NK-92 (cell line): ENCODE data around the gene CHST12.

Experiments used
- DNase-seq: peaks from one replicate; lab custom pipeline; 2025; ENCODE audit not compliant: unreplicated experiment; lab: John Stamatoyannopoulos, UW

The CHST12 gene

GRCh38 chr7:2478399-2478785, 75.0 kb downstream of the CHST12 start:
- DNase-seq: no peak

DNA sequence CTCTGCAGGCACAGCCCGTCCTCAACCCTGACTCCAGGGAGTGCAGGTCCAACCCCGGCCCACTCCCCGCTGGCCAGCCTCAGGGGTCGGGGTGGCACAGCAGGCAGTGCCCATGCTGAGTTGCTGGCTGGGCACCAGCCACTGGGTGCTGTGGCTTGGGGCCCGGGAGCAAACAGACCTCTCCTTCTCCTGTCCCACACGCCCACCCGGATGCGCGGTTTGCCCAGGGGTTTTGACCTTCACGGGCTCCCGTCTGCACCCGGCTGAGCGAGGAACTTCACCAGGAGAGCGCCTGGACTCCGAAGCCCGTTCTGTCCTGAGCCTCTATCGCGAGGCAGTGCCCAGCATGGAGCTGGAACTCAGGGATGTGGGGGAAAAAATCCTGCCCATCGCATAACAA, 75.4 kb downstream of the CHST12 start:
- DNase-seq: no peak

- DNase-seq: no peak
Observed at GRCh38 chr7:2479276-2480069, 76.1 kb downstream of the CHST12 start.

DNA sequence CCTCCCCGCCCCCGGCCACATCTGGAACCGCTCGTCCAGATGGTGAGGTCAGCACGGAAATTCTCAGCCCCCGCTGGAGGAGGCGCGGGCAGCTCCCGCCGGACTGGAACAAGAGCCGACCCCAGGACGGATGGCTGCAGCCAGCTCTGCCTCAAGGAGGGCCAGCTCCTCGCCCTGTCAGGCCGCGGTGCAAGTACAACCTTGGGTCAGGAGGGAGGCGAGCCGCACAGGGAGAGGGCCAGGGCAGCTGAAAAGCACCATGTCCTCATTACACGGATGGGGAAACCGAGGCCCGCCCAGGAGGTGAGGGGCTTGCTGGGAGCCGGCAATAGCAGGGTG, 76.6 kb downstream of the CHST12 start:
- DNase-seq: no peak

GRCh38 chr7:2481195-2481594, 77.8 kb downstream of the CHST12 start:
- no peak for DNase-seq

- no peak for DNase-seq
Observed at GRCh38 chr7:2482725-2483451, 79.5 kb downstream of the CHST12 start.

DNA sequence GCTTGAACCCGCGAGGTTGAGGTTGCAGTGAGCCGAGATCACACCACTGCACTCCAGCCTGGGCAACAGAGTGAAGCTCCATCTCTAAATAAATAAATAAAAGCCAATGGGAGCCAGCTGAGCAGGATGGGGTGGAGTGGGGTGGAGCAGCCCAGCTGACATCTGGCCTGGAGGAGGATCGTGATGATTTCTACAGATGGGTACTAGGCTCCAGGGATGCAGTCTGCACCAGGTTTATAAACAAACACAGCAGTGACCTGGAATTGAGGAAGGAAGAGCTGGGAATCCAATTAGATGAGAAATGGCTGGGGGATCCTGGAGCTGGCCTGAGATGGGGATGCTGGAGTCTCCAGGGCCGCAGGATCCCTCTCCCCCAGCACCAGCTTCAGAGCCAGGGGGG, 80.1 kb downstream of the CHST12 start:
- DNase-seq: no peak

GRCh38 chr7:2484868-2485267, 81.5 kb downstream of the CHST12 start:
- DNase-seq: no peak

DNA sequence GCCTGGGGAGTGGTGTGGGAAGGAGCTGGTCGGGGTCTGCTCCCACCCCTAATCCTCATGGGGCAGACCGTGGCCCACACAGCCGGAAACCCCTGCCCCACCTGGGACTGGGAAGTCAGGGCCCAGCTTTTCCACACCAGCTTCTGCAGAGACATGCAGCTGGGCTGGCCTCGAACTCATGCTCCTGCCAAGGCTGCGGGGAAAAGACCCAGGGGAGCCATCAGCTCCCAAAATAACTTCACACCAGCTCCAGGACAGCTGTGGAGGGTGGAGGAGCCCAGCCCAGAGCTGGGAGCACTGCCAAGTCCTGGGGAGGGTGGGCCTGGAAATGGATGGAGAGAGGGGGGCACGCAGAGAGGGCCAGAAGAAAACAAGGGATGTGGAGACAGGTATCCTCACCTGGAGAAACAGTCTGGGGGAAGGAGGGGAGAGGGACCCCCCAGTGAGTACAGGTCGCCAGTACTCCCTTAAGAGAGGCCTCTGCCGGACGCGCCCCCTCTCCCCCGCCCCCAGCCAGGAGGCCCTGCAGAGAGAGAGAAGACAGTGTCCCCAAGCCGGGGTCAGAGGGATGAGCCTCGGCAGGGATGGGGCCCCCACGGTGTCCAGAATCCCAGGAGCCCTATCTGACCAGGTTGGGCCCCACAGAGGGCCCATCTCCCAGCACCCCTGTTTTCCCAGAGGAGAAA, 84.3 kb downstream of the CHST12 start:
- no peak for DNase-seq

DNA sequence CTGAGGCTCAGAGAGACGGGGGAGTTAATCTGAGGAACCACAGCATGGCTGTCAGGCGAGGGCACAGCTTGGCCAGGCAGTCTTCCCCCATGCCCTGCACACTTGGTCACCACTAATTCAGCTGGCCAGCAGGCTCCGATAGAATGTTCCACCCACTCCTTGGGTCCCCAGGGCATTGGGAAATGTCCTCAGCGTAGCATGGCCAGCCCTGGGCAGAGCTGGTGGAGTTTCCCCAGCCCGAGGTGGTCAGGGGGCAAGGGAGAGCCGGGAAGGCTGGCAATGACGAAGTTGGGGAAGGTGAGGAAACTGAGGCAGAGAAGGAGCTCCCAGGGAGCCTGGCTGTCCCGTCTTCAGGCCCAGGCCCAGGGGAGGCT, 84.8 kb downstream of the CHST12 start:
- DNase-seq: no peak

DNA sequence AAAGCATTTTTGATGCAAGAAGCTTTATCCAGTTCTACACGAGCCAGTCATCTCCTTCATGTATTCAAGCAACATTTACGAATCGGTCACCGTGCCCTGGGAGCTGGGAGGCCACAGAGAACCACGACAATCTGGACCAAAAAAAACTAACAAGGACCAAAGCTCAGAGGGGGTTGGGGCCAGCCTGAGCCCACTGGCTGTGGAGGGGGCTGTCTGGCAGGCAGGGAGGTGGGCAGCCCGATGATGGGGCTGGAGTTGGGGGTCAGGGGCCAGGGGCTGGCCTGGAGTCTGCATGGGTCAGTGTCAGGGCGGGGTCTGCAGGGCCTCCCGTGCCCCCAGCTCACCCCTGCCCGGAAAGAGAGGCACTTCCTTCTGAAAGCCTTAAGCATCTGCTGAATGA, 85.3 kb downstream of the CHST12 start:
- no peak for DNase-seq

- DNase-seq: no peak
Observed at GRCh38 chr7:2490181-2490651, 86.8 kb downstream of the CHST12 start.

DNA sequence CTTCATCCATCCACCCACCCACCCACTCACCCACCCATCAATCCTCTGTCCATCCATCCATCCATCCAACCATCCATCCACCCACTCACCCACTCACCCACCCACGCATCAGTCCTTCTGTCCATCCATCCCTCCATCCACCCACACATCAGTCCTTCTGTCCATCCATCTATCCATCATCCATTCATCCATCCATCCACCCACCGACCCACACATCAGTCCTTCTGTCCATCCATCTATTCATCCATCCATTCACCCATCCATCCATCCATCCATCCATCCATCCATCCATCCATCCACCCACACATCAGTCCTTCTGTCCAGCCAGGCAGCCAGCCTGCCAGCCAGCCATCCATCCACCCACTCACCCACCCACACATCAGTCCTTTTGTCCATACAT, 88.6 kb downstream of the CHST12 start:
- no peak for DNase-seq

DNA sequence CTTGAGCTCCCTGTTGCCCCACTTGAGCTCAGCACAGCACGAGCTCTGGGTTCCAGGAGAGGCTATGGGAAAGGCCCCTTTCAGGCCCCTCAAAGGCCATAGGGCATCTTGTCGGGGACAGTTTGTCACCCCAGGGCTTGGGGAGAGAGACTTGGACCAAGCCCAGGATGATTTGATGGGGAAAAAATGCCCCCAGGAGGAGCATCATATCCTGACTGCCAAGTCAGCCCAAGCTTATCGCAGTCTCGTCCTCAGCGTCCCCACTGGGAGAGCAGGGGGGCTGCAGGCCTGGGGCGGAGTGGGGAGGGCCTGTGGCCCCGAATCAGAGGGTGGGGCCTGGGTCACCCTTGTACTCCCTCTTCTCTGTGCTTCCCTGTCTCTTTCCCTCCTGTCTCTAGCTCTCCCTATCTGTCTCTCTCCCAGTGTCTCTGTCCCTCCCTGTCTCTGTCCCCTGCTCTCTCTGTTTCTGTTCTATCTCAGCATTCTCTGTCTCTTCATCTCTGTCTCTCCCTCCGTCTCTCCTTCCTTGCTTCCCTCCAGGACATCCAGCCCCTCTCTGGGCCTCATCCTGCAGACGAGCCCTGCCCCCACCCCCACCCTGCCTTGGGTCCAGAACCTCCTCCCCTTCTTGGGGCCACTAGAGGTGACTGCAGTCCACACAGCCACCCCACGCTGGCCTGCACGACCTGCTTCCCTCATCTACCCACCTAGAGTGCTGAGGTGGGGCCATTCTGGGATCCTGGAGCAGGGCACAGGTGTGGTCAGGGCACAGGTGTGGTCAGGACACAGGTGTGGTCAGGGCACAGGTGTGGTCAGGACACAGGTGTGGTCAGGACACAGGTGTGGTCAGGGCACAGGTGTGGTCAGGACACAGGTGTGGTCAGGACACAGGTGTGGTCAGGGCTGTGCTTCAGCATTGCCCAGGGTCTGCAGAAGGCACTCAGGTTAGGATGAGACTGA, 90.1 kb downstream of the CHST12 start:
- no peak for DNase-seq

- no peak for DNase-seq
Observed at GRCh38 chr7:2494191-2495130, 91.0 kb downstream of the CHST12 start.

- DNase-seq: no peak
Observed at GRCh38 chr7:2495418-2496299, 92.2 kb downstream of the CHST12 start.

DNA sequence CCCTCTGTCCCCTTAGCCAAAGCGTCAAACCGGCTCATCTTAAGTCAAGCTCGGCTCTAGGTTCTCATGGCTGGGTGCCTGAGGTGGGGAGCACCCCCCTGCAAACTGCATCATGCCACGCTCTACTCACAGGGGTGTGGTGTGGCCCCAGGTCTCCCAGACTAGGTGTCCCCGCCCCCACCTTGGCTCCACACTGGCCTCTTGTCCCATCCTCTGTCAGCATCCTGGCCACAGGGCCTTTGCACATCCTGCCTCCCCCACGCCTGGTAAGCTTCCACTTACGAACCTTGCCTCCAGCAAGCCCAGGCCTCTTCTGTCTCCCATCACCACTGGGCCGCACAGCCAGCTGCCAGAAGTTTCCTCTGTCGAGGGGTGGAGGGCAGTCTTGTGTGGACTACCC, 93.0 kb downstream of the CHST12 start:
- DNase-seq: no peak

DNA sequence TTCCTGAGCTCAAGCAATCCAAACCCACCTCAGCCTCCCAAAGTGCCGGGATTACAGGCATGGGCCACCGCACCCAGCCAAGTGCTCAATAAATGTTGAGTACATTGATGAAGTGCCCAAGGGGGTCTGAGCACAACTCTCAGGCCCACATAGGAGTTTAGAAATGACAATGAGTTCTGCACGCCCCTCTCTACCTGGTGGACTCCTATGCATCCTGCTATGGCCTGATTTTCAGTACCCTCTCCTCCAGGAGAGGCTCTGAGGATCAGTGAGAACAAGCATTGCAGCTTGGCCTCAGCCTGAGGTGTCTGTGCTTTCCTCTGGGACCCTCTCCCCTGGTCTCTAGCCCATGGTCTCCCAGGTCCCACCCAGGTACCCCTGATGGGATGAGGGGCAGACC, 93.7 kb downstream of the CHST12 start:
- no peak for DNase-seq
